Left forelimb (tissue), 1 donor: ENCODE results near the gene SHMT2.
A peak's percentile ranks its signal among the peaks of the same experiment; 100 is the strongest.

Experiments used
- DNase-seq: peaks from one replicate; pipeline ENCODE4 v3.0.0-alpha.2; 2018; ENCODE audit warnings: low spot score

The SHMT2 gene

GRCh38 chr12:57229634-57230380 is at the start of gene SHMT2:
SHMT2 (plus strand) TSS chr12:57229711; CDS start chr12:57229779, 68 bp downstream.
- peak; percentile 91 for DNase-seq

- DNase-seq = no peak
Observed at GRCh38 chr12:57180321-57180989, 49.1 kb upstream of the SHMT2 start.

- DNase-seq = no peak
Observed at GRCh38 chr12:57181072-57181471, 48.4 kb upstream of the SHMT2 start.

- no peak for DNase-seq
Observed at GRCh38 chr12:57181561-57182155, 47.9 kb upstream of the SHMT2 start.

- DNase-seq = peak; percentile 84
Observed at GRCh38 chr12:57182918-57183575, 46.5 kb upstream of the SHMT2 start.

- no peak for DNase-seq
Observed at GRCh38 chr12:57183939-57184725, 45.4 kb upstream of the SHMT2 start.

- DNase-seq = no peak
Observed at GRCh38 chr12:57185403-57185802, 44.1 kb upstream of the SHMT2 start.

GRCh38 chr12:57185906-57186508 is 43.5 kb upstream of the SHMT2 start:
- no peak for DNase-seq

- DNase-seq = no peak
Observed at GRCh38 chr12:57187222-57188089, 42.1 kb upstream of the SHMT2 start.

GRCh38 chr12:57188090-57188425 is 41.5 kb upstream of the SHMT2 start:
- no peak for DNase-seq

GRCh38 chr12:57190037-57190436 is 39.5 kb upstream of the SHMT2 start:
- no peak for DNase-seq

GRCh38 chr12:57190821-57191220 is 38.7 kb upstream of the SHMT2 start:
- no peak for DNase-seq

GRCh38 chr12:57191410-57191809 is 38.1 kb upstream of the SHMT2 start:
- no peak for DNase-seq

GRCh38 chr12:57192920-57193319 is 36.6 kb upstream of the SHMT2 start:
- DNase-seq = no peak

GRCh38 chr12:57193706-57194245 is 35.7 kb upstream of the SHMT2 start:
- no peak for DNase-seq

- no peak for DNase-seq
Observed at GRCh38 chr12:57194253-57194652, 35.3 kb upstream of the SHMT2 start.

GRCh38 chr12:57195186-57195585 is 34.3 kb upstream of the SHMT2 start:
- no peak for DNase-seq

- DNase-seq = no peak
Observed at GRCh38 chr12:57195611-57196371, 33.7 kb upstream of the SHMT2 start.

GRCh38 chr12:57196439-57196838 is 33.1 kb upstream of the SHMT2 start:
- no peak for DNase-seq

GRCh38 chr12:57196956-57197355 is 32.6 kb upstream of the SHMT2 start:
- no peak for DNase-seq
